HUES48 (cell line): ENCODE measurements around the gene FMO5.

Experiments used
- H3K27ac ChIP-seq: one replicate; pipeline ENCODE4 v1.7.0; 2013; ENCODE audit warnings: low read depth, low read length, inconsistent platforms
- H3K27me3 ChIP-seq: 2 replicates; pipeline ENCODE4 v1.6.1; 2013; ENCODE audit warnings: mild to moderate bottlenecking, low read length; ENCODE audit not compliant: control insufficient read depth, insufficient read depth
- H3K36me3 ChIP-seq: 2 replicates; pipeline ENCODE4 v1.6.1; 2013; ENCODE audit warnings: low read length; ENCODE audit not compliant: control insufficient read depth, insufficient read depth
- H3K4me1 ChIP-seq: 2 replicates; pipeline ENCODE4 v1.6.1; 2013; ENCODE audit warnings: mild to moderate bottlenecking, low read length; ENCODE audit not compliant: control insufficient read depth, insufficient read depth
- H3K4me3 ChIP-seq: 2 replicates; pipeline ENCODE4 v1.5.1; 2013; ENCODE audit warnings: mild to moderate bottlenecking, low read depth, low read length
- H3K9ac ChIP-seq: 2 replicates; pipeline ENCODE4 v1.6.1; 2013; ENCODE audit warnings: mild to moderate bottlenecking, low read depth, low read length, moderate library complexity
- H3K9me3 ChIP-seq: 2 replicates; pipeline ENCODE4 v1.6.1; 2013; ENCODE audit warnings: low read length; ENCODE audit not compliant: control insufficient read depth, insufficient read depth

FMO5 gene, protein sequence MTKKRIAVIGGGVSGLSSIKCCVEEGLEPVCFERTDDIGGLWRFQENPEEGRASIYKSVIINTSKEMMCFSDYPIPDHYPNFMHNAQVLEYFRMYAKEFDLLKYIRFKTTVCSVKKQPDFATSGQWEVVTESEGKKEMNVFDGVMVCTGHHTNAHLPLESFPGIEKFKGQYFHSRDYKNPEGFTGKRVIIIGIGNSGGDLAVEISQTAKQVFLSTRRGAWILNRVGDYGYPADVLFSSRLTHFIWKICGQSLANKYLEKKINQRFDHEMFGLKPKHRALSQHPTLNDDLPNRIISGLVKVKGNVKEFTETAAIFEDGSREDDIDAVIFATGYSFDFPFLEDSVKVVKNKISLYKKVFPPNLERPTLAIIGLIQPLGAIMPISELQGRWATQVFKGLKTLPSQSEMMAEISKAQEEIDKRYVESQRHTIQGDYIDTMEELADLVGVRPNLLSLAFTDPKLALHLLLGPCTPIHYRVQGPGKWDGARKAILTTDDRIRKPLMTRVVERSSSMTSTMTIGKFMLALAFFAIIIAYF

DNA sequence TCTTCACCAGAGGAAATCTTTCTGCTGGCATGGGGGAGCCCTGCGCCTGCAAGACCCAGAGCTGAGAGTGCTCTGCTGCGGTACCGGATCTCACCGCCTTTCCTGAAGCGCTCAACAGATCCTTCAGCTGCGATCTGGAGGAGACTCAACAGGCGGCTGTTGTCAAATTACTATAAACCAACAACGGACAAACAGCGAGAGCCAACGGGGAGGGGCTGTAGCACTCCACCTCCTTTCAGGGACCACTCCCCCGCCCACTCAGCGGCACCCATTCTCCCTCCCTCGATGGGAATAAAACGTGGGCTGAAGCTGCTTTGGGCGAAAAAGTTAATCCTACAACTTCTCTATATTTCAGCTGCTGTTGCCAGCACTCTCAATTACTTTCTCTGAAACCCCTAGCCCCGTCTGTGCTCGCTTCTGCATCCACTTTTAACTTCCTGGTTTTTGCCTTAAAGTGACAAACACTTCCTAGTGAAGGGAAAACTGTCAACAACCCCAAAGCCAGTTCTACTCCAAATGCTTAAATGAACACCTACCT lies at the start of gene FMO5:
Gene FMO5 (minus strand): TSS at position 147 of the 538 bp plus-strand sequence. CDS start 310 bp downstream, outside the sequence.
- Histone ChIP-seq H3K4me3 (peak within 1 kb of the TSS; percentile 75), H3K36me3 (no peaks in the 10 kb centered on the region), H3K9me3 (no peaks in the 10 kb centered on the region), H3K4me1 (0 out of 2 replicates have a peak, but pooled peaks cover 6% of the 10 kb centered on the region), H3K27me3 (peaks cover 14% of the 10 kb centered on the region), H3K9ac (no peak within 1 kb of the TSS), H3K27ac (no peak within 1 kb of the TSS)

DNA sequence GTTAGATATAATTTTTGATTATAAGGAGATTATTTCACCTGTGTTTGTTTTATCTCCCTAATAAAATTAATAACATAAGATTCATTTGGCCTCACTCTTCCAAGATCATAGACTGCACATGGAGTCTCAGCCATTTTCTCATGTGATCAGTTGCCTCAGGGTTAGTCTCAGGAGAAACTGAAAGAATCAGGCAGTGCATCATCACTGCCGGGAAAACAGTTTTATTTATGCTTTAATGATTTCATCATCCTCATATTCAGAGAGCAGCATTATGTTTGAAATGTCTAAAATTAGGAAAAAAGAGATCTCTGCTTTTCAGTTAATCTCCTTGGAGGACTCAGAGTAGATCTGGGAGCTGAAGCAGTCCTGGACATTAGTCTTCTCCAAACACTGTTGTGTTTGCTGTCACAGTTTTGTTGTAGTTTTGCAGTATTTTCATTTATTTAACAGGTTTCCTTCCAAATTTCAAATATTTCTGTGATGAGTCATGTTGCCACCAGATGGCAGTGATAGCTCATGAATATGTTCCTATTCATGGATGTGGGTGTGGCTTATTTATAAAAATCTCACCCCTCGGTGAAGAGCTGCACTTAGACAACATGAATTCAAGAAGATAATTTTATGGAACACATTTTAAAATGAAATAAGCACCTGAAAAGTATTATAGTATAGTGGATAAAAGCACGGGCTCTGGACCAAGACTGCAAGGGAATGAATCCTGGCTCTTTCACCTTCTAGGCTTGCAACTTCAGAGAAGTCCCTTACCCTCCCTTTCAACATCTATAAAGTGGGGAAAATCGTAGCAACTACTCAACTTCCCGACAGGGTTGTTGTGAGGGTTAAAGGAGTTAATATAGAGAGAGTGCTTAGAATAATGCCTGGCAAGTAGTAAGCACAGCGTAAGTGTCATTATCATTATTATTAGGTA lies 48.5 kb upstream of the FMO5 start:
- Histone ChIP-seq H3K9me3 (no peaks in the 10 kb centered on the region), H3K36me3 (peaks cover 91% of the 10 kb centered on the region), H3K27ac (peak overlapping the region; percentile 6), H3K4me3 (no peak overlapping the region), H3K27me3 (no peaks in the 10 kb centered on the region), H3K4me1 (peaks cover 8% of the 10 kb centered on the region), H3K9ac (no peak overlapping the region)

DNA sequence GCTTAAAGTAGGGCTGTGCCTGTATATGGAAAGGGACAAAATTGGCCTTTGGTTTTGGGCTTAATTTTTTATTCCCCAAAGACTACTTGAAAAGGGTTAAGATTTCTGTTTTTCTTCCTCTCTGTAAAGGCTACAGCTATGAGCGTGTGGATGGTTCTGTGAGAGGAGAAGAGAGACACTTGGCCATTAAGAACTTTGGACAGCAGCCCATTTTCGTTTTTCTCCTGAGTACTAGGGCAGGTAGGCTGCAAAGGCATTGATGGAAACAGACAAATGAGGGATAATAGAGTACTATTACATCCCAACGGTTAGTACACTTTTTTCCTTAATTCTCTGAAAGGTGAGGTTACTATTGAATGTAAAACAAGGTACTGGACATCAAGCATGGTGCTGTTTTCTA lies 46.9 kb upstream of the FMO5 start:
- H3K36me3 ChIP-seq, result peaks cover 94% of the 10 kb centered on the region
- H3K4me3 ChIP-seq, result no peak overlapping the region
- no peaks in the 10 kb centered on the region for H3K27me3 ChIP-seq
- no peaks in the 10 kb centered on the region for H3K9me3 ChIP-seq
- peaks cover 8% of the 10 kb centered on the region for H3K4me1 ChIP-seq
- no peak overlapping the region for H3K9ac ChIP-seq
- no peak overlapping the region for H3K27ac ChIP-seq

DNA sequence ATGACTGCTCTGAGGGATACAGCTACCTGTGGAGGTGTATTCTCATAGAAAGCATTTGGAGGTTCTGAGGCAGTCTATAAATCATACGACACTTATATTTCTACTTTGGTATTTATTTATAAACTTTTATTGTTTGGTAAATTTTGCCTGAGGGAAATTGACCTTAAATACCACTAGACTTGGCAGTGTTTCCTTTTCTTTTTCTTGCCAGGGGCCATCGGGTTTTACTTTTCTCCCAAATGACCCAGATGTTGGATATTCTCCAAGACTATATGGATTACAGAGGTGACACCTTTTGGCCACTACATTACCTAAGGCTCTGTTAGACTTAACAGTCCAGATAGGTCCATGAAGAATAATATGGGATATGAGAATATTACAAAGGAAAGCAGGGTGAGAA lies 45.6 kb upstream of the FMO5 start:
- Histone ChIP-seq H3K9ac (no peak overlapping the region), H3K36me3 (peaks cover 94% of the 10 kb centered on the region), H3K4me3 (no peak overlapping the region), H3K27me3 (no peaks in the 10 kb centered on the region), H3K9me3 (no peaks in the 10 kb centered on the region), H3K4me1 (peaks cover 8% of the 10 kb centered on the region), H3K27ac (no peak overlapping the region)

DNA sequence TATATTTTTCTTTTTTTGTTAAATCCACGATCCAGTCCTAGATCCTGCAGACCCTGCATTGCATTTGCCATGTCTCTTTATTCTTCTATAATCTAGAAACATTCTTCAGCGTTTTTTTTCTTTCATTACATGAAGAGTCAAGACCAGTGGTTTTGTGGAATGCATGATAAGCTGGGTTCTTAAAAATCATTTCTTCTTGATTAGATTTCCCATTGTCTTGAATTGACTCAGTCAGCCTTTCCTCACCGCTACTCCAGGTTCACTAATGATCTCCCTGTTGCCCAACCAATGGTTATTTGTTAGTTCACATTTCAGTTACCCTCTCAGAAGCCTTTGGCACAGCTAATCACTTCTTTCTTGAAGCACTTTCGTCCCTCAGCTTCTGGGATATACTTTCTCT lies 42.6 kb upstream of the FMO5 start:
- no peaks in the 10 kb centered on the region for H3K9me3 ChIP-seq
- no peaks in the 10 kb centered on the region for H3K27me3 ChIP-seq
- no peak overlapping the region for H3K9ac ChIP-seq
- H3K27ac ChIP-seq, result no peak overlapping the region
- H3K36me3 ChIP-seq, result peaks cover 95% of the 10 kb centered on the region
- no peaks in the 10 kb centered on the region for H3K4me1 ChIP-seq
- no peak overlapping the region for H3K4me3 ChIP-seq

DNA sequence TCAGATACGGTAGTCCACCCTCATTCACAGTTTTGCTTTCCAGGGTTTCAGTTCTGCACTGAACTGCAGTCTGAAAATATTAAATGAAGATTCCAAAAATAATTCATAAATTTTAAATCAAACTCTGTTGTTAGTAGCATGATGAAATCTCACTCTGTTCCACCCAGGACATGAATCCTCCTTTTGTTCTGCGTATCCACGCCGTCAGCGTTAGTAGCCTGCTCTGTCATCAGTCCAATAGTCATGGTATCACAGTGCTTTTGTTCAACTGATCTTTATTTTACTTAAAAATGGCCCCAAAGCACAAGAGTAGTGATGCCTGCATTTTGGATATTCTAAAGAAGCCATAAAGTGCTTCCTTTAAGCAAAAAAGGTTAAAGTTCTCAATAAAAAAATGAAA lies 41.2 kb upstream of the FMO5 start:
- no peak overlapping the region for H3K9ac ChIP-seq
- no peaks in the 10 kb centered on the region for H3K4me1 ChIP-seq
- H3K27ac ChIP-seq, result no peak overlapping the region
- no peaks in the 10 kb centered on the region for H3K27me3 ChIP-seq
- no peak overlapping the region for H3K4me3 ChIP-seq
- H3K36me3 ChIP-seq, result peaks cover 93% of the 10 kb centered on the region
- H3K9me3 ChIP-seq, result no peaks in the 10 kb centered on the region

DNA sequence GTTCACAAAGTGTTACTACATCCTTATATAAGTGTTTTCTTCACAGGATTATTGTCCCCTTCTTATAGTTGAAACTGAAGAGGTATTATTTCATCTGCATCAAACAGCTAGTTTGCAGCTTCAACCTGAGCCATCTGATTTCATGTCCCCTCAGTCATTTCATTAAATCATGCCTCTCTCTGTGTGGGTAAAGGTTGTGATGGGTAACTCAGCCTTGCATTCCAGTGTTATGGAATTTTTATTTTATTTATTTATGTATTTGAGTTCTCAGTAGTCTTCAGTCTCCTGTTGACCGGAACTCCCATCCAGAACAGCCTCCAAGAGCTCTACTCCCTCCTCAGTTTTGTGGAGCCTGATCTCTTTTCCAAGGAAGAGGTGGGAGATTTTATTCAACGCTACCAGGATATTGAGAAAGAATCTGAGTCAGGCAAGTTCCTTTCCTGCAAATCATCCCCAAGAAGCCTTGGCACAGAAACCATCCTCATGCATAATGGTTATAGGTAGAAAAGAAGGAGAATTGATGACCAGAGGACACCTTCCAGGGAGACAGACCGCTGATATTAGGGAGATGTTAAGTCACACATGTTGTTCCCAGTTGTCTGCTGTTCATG lies 39.1 kb upstream of the FMO5 start:
- Histone ChIP-seq H3K36me3 (peaks cover 96% of the 10 kb centered on the region), H3K9ac (no peak overlapping the region), H3K27me3 (no peaks in the 10 kb centered on the region), H3K4me3 (no peak overlapping the region), H3K4me1 (no peaks in the 10 kb centered on the region), H3K9me3 (no peaks in the 10 kb centered on the region), H3K27ac (no peak overlapping the region)

DNA sequence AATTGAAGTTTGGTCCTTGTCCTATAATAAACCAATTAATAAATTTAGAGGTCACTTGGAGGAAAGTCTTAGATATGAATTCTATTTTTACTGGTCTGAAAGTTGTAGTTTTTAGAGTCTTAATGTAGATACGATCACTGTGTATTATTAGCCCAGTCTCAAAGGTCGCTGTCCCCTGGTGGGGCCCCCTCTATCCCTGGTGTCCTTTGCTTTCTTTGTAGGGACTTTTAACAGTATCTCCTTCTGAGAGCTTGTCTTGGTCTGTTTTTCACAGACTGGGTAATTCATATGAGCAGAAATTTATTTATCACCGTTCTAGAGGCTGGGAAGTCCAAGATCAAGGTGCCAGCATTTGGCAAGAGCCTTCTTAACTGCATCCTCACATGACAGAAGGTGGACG lies 35.8 kb upstream of the FMO5 start:
- no peak overlapping the region for H3K9ac ChIP-seq
- no peak overlapping the region for H3K27ac ChIP-seq
- no peak overlapping the region for H3K4me3 ChIP-seq
- H3K27me3 ChIP-seq, result no peaks in the 10 kb centered on the region
- H3K9me3 ChIP-seq, result no peaks in the 10 kb centered on the region
- H3K4me1 ChIP-seq, result no peaks in the 10 kb centered on the region
- peaks cover 84% of the 10 kb centered on the region for H3K36me3 ChIP-seq

DNA sequence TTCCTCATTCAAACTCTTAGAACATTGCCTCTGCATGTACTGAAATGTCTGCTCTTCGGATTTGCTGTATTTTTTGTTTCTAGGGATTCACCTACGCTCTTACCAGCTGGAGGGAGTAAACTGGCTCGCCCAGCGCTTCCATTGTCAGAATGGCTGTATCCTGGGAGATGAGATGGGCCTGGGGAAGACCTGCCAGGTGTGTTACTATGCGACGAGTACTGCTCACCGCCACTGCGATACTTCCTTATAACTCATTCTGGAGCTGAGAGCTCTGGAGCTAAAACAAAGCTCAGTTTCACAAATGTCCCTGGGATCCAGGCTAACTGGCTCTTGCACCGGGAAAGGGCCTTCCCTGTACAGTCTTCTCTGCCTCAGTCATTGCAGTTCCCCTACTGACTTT lies 27.4 kb upstream of the FMO5 start:
- Histone ChIP-seq H3K4me1 (peaks cover 10% of the 10 kb centered on the region), H3K27me3 (no peaks in the 10 kb centered on the region), H3K4me3 (no peak overlapping the region), H3K9me3 (no peaks in the 10 kb centered on the region), H3K27ac (no peak overlapping the region), H3K36me3 (peaks cover 18% of the 10 kb centered on the region), H3K9ac (no peak overlapping the region)

DNA sequence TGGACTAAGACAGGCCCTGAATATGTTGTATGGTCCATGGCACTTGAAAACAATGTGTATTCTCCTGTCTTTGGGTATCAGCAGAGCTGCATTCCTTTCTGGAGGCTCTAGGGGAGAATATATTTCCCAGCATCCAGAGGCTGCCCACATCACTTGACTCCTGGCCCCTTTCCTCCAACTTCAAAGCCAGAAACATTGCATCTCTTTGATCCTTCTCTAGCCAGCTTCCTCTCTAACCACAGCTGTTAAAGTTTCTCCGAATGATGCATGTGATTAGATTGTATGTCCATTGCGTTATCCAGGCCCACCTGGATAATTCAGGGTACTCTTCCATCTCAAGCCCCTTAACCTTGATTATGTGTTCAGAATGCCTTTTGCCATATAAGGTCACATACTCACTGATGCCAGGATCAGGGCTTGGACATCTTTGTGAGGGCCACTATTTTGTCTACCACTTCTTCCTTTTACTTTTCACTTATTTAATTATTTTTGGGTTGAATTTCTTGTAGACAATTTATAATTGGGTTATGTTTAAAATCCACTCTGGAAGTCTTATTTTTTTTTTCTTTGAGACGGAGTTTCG lies 22.6 kb upstream of the FMO5 start:
- no peak overlapping the region for H3K9ac ChIP-seq
- peak overlapping the region; percentile 27 for H3K27ac ChIP-seq
- H3K9me3 ChIP-seq, result no peaks in the 10 kb centered on the region
- H3K27me3 ChIP-seq, result no peaks in the 10 kb centered on the region
- H3K36me3 ChIP-seq, result peaks cover 4% of the 10 kb centered on the region
- H3K4me1 ChIP-seq, result peaks cover 30% of the 10 kb centered on the region
- no peak overlapping the region for H3K4me3 ChIP-seq
